NCI-H2029 treated with DMSO at 0.1 percent for 48 hours (cell line): ENCODE results near the gene RPS27L.

Experiments
- DNase-seq: peaks from one replicate; lab custom pipeline; 2025; lab: John Stamatoyannopoulos, UW

RPS27L gene

GRCh38 chr15:63157118-63157843 lies at the start of gene RPS27L:
Gene RPS27L (minus strand): TSS chr15:63157477. CDS start chr15:63157405, 72 bp downstream.
- DNase-seq, result peak; percentile 10

DNA sequence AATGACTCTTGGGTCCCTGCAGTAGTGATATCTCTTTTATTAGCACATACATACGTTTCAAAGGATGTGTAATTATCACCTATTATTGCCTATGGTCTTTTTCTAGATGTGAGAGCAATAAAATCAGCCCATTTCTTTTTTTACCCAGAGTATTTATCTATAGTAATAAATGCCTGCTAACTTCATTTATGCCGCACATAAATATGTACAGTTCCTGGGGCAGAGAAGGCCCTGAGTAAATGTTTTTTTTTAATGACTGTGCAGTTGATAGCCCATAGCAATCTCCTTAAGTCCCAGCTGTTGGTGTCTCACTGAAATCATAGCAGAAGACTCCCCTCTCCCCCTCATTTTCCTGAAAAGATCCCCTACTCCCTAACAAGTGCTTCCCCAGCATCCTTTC lies 48.8 kb upstream of the RPS27L start:
- no peak for DNase-seq

- DNase-seq, result no peak
Observed at GRCh38 chr15:63203451-63204090, 46.3 kb upstream of the RPS27L start.

GRCh38 chr15:63202861-63203260 lies 45.6 kb upstream of the RPS27L start:
- DNase-seq, result no peak

DNA sequence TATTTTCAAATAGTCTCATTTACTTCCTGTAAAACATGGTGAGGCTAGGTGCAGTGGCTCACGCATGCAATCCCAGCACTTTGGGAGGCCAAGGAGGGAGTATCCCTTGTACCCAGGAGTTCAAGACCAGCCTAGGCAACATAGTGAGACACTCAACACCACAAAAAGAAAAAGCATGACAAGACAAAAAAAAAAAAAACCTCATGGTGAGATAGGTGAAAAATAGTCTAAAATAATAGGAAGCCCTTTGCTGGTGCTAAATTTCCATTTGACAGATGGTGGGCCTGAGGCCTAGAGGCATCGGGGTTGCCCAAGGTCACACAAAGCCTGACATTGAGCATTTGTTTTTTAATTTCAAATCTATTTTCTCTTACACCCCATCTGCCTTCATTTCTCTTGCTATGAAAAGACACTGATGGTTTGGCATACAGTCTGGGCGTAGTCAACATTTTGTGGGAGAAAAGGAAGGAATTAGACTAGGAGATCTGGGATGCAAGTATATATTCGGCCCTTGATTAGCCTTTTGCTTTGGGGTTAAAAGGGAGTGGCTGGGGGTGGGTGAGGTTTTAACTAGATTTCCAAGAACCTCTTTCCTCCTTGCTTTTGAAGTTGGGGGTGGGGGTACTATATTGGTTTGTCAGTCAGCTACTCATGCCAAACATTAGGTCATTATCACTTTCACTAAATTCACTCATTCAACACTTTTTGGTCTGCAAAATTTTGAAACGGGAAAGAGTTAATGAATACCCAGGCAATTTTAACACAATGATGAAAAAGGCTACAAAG lies 43.4 kb upstream of the RPS27L start:
- no peak for DNase-seq

GRCh38 chr15:63198371-63199250 lies 41.3 kb upstream of the RPS27L start:
- no peak for DNase-seq

- DNase-seq, result no peak
Observed at GRCh38 chr15:63197626-63198025, 40.3 kb upstream of the RPS27L start.

DNA sequence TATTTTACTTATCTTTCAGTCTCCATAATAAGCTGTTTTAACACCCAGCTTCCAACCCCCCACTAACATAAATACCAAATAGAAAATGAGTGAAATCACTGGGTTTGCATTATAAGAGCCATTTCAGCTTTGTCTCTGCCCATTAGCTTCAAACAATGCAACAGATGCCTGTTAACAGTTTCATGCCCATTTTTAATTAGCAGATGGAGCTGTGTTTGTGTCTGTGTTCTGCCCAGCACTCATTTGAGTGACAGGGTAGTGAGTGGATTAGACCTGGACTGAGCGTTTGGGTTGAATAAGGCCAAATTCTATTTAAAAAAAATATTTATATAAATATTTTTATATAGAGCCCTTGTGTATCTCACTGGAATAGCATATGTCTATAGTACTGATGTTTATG lies 39.6 kb upstream of the RPS27L start:
- DNase-seq, result no peak

- no peak for DNase-seq
Observed at GRCh38 chr15:63195569-63196015, 38.3 kb upstream of the RPS27L start.

DNA sequence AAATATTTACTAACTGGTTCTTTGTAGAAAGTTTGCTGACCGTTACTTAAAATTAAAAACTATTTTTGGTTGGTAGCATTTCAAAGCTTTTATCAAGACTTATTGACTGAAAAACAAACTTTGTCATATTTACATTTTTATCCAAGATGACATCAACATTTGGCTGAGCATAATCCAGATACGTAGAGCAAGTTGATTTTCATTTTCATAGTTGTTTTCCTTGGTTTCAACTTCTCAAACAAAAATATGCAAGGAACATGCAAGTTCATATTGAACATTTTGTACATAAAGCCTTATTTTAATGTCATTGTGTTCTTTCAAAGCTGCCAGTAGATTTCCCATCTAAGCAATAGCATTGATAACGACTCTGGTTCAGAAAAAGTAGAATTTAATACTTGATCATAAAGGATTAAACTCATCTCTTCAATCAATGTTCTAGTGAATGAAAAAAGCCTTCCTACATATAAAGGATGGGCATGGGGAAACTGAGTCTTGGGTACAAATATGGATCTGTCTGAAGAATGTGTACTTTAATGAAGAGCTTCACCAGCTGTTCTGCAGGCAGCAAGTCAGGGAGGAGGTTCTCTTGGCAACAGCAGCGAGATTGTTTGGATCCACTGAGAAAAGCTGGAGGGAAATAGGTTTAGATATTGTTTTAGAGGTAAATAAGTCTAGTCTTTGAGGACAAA lies 37.7 kb upstream of the RPS27L start:
- peak; percentile 29 for DNase-seq

GRCh38 chr15:63194302-63194701 lies 37.0 kb upstream of the RPS27L start:
- DNase-seq, result no peak

- no peak for DNase-seq
Observed at GRCh38 chr15:63192619-63193206, 35.4 kb upstream of the RPS27L start.

DNA sequence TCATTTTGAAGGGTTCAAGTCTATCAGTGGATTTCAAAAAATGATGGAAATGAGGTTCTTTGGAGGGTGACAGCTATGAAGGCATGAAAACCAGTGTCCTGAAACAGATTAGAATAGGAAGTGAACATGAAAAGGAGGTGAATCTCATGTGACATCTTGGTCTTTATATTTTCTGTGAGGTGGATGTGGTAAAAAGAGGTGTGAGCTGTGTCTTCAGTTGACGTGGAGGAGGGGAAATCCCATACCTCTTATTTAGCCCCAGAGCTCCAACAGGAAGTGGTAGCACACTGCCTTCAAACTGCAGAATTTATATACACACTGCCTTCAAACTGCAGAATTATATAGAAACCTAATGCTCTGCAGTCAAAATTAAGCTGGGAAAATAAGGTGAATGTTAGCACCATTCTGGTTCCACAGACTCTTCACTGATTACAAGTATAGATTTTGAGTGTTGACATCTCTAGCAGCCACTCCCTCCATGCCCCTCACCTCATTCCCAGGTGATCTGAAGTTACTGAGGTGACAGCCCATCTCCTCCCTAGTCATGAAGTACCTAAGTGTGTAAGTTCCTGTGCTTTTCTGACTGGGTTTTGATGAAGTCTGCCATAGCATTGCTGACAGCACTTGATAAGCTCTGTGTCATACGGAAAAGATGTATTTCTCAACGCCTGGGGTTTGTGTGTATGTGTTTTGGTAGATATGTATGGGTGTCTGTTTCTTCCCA lies 34.8 kb upstream of the RPS27L start:
- DNase-seq, result no peak

GRCh38 chr15:63190769-63191649 lies 33.7 kb upstream of the RPS27L start:
- no peak for DNase-seq

DNA sequence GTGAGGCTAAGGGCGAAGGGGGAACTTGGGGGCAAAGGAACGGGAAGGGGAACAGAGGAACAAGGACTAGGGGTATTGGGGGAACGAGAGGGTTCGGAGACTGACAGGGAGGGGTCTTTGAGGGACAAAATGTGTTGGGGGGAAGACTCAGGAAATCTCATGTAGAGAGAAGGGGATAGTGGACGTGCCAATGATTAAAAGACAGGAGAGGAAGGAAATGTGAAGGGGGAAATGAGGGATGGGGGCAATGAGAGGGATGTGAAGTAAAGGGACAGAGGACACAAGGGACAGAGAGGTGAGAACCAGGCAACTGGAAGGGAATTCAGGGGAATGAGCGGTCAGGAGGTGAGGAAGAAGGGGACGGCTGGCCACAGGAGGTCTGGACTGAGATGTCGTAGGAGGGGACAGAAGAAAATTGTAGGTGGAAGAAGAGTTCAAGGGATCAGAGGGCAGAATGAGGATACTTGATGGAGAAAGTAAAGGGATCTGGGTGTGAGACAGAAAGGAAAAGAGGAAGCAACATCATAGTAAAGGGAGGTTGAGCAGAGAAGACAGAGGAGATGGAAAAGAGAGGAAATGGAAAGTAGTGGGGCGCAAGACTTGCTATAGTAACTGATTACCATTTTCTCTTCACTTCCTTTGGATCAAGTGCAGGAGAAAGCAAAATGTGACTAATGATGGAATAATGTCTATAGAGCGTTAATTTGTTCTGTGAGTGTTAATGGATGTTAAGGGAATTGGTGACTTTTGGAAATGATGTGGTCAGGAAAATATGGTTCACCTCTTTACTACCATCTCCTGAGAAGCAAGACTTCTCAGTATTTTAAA lies 32.9 kb upstream of the RPS27L start:
- DNase-seq, result no peak

- no peak for DNase-seq
Observed at GRCh38 chr15:63188926-63189871, 31.9 kb upstream of the RPS27L start, which contains the start of gene RAB8B. Gene RAB8B (plus strand): TSS chr15:63189606. CDS start chr15:63189625, 19 bp downstream.
